Endothelial cell of umbilical vein (primary cell): Measurements from ENCODE around the gene GNB1. TPM values are rescaled to one million over a fixed set of nuclear protein-coding genes. Genes with fewer than 3 reads are reported as not detected.
"Not testable (repeated sequence)": the region's sequence is repeated elsewhere in the genome, so short reads cannot be mapped to it uniquely, and the experiment has no call there.

Source experiments
- BruUV-seq: library from RNA; stranded (reverse); fragments of 400-500 nt; replicated peaks from 2 replicates; lab custom pipeline; 2021; lab: Mats Ljungman, UMichigan
- CTCF ChIA-PET: fragments of 300-600, 350-600 bp; sonication (Branson Sonifier 250); formaldehyde crosslinking; loops from one replicate; lab custom pipeline; 2021; ENCODE audit warnings: antibody characterized with exemption, inconsistent platforms; lab: Charles Lee
- POLR2A ChIA-PET: fragments of 300-600, 350-600 bp; sonication (Branson Sonifier 250); formaldehyde crosslinking; loops from one replicate; lab custom pipeline; 2021; ENCODE audit warnings: antibody characterized with exemption, inconsistent platforms; lab: Charles Lee
- DNase-seq: peaks from one replicate; pipeline ENCODE4 v3.0.0-alpha.2; 2011; ENCODE audit warnings: low read depth, low spot score
- FAIRE-seq: peaks from 2 replicates; lab custom pipeline; 2011; peaks lifted over from hg19 to GRCh38; lab: Jason Lieb, UNC
- H2AFZ ChIP-seq: 2 replicates; pipeline ENCODE4 v1.6.0; 2012; ENCODE audit warnings: low read depth, low read length, control low read depth, inconsistent platforms
- H3K27ac ChIP-seq: 2 replicates; pipeline ENCODE4 v1.5.1; 2011; ENCODE audit warnings: low read depth, mild to moderate bottlenecking, control low read depth, low read length, moderate library complexity; ENCODE audit not compliant: insufficient read depth
- H3K27me3 ChIP-seq, 2 experiments: 2 replicates each; pipeline versions ENCODE4 v1.6.0 to v1.6.1; 2011; ENCODE audit warnings: low read length in 2 of 2, mixed read lengths in 1 of 2; ENCODE audit not compliant: control insufficient read depth in 2 of 2, insufficient read depth in 2 of 2
- H3K36me3 ChIP-seq, 2 experiments: 2 replicates in 1 of 2; 3 replicates in 1 of 2; pipeline ENCODE4 v1.5.1; 2011; ENCODE audit warnings: low read length in 2 of 2, mild to moderate bottlenecking in 1 of 2, moderate library complexity in 1 of 2; ENCODE audit not compliant: control insufficient read depth in 2 of 2, insufficient read depth in 2 of 2; ENCODE audit errors: extremely low read depth in 1 of 2
- H3K4me1 ChIP-seq: 3 replicates; pipeline ENCODE4 v1.5.1; 2011; ENCODE audit warnings: mild to moderate bottlenecking, low read length; ENCODE audit not compliant: control insufficient read depth, insufficient read depth; ENCODE audit errors: extremely low read depth
- H3K4me2 ChIP-seq: 2 replicates; pipeline ENCODE4 v1.6.1; 2011; ENCODE audit warnings: low read length, control low read depth, mixed read lengths; ENCODE audit not compliant: insufficient read depth
- H3K4me3 ChIP-seq, 3 experiments: fragments of 200-600 bp in 1 of 3; sonication (generic), shearing (Covaris generic) in 1 of 3; replicated peaks in 1 of 3; 2 replicates each; pipeline ENCODE4 v1.5.1; 2011 to 2016; ENCODE audit warnings: control low read depth in 3 of 3, low read length in 3 of 3, mild to moderate bottlenecking in 2 of 3, inconsistent platforms in 1 of 3, low read depth in 1 of 3, moderate library complexity in 1 of 3; ENCODE audit not compliant: insufficient read depth in 1 of 3
- H3K79me2 ChIP-seq: 2 replicates; pipeline ENCODE4 v1.6.0; 2012; ENCODE audit warnings: low read length, inconsistent platforms; ENCODE audit not compliant: control insufficient read depth, insufficient read depth
- H3K9ac ChIP-seq: replicated peaks from 2 replicates; pipeline ENCODE3; 2011; ENCODE audit warnings: low read length, control low read depth; ENCODE audit not compliant: insufficient read depth; ENCODE audit errors: extremely low read depth
- H3K9me1 ChIP-seq: replicated peaks from 3 replicates; pipeline ENCODE4 v1.6.0; 2011; ENCODE audit warnings: mild to moderate bottlenecking, low read length; ENCODE audit not compliant: control insufficient read depth, insufficient read depth; ENCODE audit errors: extremely low read depth
- H3K9me3 ChIP-seq: replicated peaks from 2 replicates; pipeline ENCODE4 v1.5.1; 2012; ENCODE audit warnings: low read length, inconsistent platforms; ENCODE audit not compliant: control insufficient read depth, insufficient read depth
- H4K20me1 ChIP-seq: replicated peaks from 2 replicates; pipeline ENCODE3; 2011; ENCODE audit warnings: mild to moderate bottlenecking, low read length; ENCODE audit not compliant: control insufficient read depth, insufficient read depth; ENCODE audit errors: extremely low read depth
- dilution Hi-C: fragments of 300-500 bp; cut with MboI; formaldehyde crosslinking; loops from one replicate; pipeline ENCODE4 v1.15.0; 2019; ENCODE audit warnings: low sequenced_read_pairs; ENCODE audit not compliant: extremely low pct_ligation_motif_present
- intact Hi-C: fragments of 100-400 bp; cut with micrococcal nuclease; formaldehyde crosslinking; loops from one replicate; pipeline ENCODE4 v1.10.0; 2022
- polyA plus RNA-seq, 4 experiments: library from polyadenylated mRNA; depleted of rRNA in 3 of 4; stranded (reverse) in 3 of 4; unstranded in 1 of 4; fragments of >200 nt; gene quantifications; 2 replicates each; pipeline versions ENCODE4 v1.2.1 to v1.2.3, GENCODE V29; 2011 to 2012; ENCODE audit warnings: missing spikeins in 1 of 4
- total RNA-seq: library from RNA; stranded (reverse); gene quantifications from 2 replicates; pipeline ENCODE4 v1.2.3, GENCODE V29; 2021

GNB1 gene
- total and polyA plus RNA-seq, 2 donors (not counting 3 experiments of a cell fraction or from before 2014, with no cell fraction given): 501 to 529 TPM

DNA sequence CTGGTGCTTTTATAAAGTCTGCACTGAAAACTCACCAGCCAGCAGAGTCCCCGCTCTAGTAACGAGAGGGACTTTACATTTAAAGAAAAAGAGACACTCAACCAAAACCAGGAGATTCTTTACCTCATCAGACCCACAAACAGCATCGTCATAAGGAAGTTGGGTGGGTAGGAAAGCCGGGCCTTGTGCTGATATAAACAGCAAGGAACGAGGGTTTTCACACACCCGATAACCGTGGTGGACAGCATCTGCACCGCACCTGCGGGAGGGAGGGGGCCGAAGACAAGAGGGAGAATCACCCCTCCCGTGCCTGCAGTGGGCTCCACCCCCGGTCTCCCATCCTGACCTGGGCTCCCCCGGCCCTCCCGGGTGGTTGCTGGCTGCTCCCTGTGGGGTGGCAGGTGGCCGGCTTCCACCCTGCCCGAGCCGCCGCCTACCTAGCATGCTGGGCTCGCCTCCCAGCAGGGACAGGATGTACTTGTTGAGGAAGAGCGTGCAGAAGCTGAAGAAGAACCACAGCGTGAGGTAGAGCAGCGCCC is 152.0 kb downstream of the GNB1 start:
- H3K9ac ChIP-seq, FAIRE-seq, H3K79me2 ChIP-seq, DNase-seq, CTCF ChIA-PET, H3K9me3 ChIP-seq, POLR2A ChIA-PET, H4K20me1 ChIP-seq, dilution Hi-C loops, intact Hi-C loops, H3K27me3 ChIP-seq, H2AFZ ChIP-seq, H3K4me2 ChIP-seq, H3K9me1 ChIP-seq, H3K36me3 ChIP-seq, H3K27ac ChIP-seq, BruUV-seq, H3K4me1 ChIP-seq, H3K4me3 ChIP-seq: not testable (repeated sequence)

DNA sequence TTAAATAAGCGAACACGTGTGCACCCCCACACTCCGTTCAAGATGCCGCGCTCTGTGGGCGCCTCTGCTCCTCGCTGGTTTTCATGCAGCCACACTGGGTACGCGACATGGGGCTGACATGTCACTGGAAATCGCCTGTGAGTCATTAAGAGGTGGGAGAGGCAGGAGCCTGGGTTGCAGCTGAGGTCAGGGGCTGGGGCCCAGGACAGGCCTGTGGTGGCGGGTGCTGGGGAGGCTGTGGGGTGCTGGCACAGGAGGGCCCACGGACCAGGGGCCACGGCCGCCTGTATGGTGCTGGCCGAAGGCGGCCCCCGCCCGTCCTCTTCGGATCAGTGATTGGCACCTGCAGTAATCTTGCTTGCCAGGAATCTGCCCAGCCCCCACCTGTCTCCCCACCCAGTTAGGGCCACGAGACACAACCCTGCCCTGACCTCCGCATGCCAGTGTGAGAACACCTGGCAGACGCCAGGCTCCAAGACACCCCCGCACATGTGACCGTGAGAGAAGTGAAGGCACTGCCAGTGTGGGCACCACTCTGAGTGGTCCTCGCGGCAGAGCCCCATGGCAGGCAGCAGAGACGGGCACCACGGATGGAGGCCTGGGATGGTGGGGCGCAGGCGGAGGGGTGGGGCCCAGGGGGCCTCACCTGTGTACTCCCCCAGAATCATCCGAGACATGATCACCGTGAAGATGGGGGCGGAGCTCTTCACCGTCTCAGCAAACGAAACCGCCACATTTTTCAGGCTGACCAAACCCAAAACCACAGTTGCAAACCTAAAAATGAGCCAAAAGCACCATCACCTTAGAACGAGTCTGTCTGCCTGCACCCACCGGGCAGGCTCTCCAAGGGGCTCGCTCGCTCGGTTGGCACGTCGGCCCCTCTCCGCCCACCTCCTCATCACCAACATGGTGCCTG is 153.0 kb downstream of the GNB1 start:
- H3K36me3 ChIP-seq: peaks cover 0 to 11% of the 10 kb centered on the region in 2 experiments
- H4K20me1 ChIP-seq, H2AFZ ChIP-seq, CTCF ChIA-PET, H3K27ac ChIP-seq, H3K9me1 ChIP-seq, H3K4me2 ChIP-seq, POLR2A ChIA-PET, H3K79me2 ChIP-seq, H3K4me3 ChIP-seq, H3K9me3 ChIP-seq, FAIRE-seq, DNase-seq, H3K9ac ChIP-seq, dilution Hi-C loops, H3K4me1 ChIP-seq, BruUV-seq, H3K27me3 ChIP-seq, intact Hi-C loops: not testable (repeated sequence)

Other genes starting within 250 kb of the GNB1 start
- 31.9 and 32.0 TPM in 2 replicates for gene CDK11B, start 232.1 kb downstream of the GNB1 start, total RNA-seq
- gene CDK11B, start 232.1 kb downstream of the GNB1 start, polyA plus RNA-seq: 10.9 and 16.4 TPM in 2 replicates
- 46.9 and 51.2 TPM in 2 replicates for gene SLC35E2B, start 198.3 kb downstream of the GNB1 start, total RNA-seq
- 26.4 and 28.0 TPM in 2 replicates for gene SLC35E2B, start 198.3 kb downstream of the GNB1 start, polyA plus RNA-seq
- 50.4 and 53.6 TPM in 2 replicates for gene CDK11A, start 166.7 kb downstream of the GNB1 start, total RNA-seq
- 30.7 and 33.5 TPM in 2 replicates for gene CDK11A, start 166.7 kb downstream of the GNB1 start, polyA plus RNA-seq
- gene NADK, start 112.6 kb downstream of the GNB1 start, total RNA-seq: 76.1 and 88.8 TPM in 2 replicates
- gene NADK, start 112.6 kb downstream of the GNB1 start, polyA plus RNA-seq: 68.5 and 73.6 TPM in 2 replicates
- gene CALML6, start 24.2 kb upstream of the GNB1 start, total RNA-seq: 0.44 and 0.85 TPM in 2 replicates
- gene CALML6, start 24.2 kb upstream of the GNB1 start, polyA plus RNA-seq: 0.19 and 0.36 TPM in 2 replicates
- gene TMEM52, start 28.2 kb upstream of the GNB1 start, total RNA-seq: 1.2 and 1.6 TPM in 2 replicates
- 1.7 and 2.0 TPM in 2 replicates for gene TMEM52, start 28.2 kb upstream of the GNB1 start, polyA plus RNA-seq
- not detected in 2 replicates for gene CFAP74, start 112.7 kb upstream of the GNB1 start, total RNA-seq
- gene CFAP74, start 112.7 kb upstream of the GNB1 start, polyA plus RNA-seq: not detected in 2 replicates
- gene GABRD, start 128.3 kb upstream of the GNB1 start, total RNA-seq: not detected in 2 replicates
- gene GABRD, start 128.3 kb upstream of the GNB1 start, polyA plus RNA-seq: not detected in 2 replicates
- 0.44 and 1.7 TPM in 2 replicates for gene PRKCZ, start 159.3 kb upstream of the GNB1 start, total RNA-seq
- 0.11 and 0.22 TPM in 2 replicates for gene PRKCZ, start 159.3 kb upstream of the GNB1 start, polyA plus RNA-seq